Measurements from ENCODE around the gene CNBP. TPM values are rescaled to one million over a fixed set of nuclear protein-coding genes. Genes with fewer than 3 reads are reported as not detected.
A peak's percentile ranks its signal among the peaks of the same experiment; 100 is the strongest.

The CNBP gene
- total and polyA plus RNA-seq, 9 of the 15 experiments (the other 6 are each of a cell fraction or from before 2014, with no cell fraction given), result 284 to 717 (median 412) TPM

- no peaks in the 10 kb centered on the region for H3K9me3 ChIP-seq (replicated peaks; ENCODE audit: control insufficient read depth, insufficient read depth, low read depth, low read length)
- H3K9ac ChIP-seq (ENCODE audit: insufficient read depth in 1 of 2, low read depth in 2 of 2, low read length in 2 of 2), result no peak overlapping the region
- CTCF ChIA-PET (ENCODE audit: low intra/inter-chr PET ratio), result interaction anchor here (0.6 kb wide), 1 partner anchor 261 kb away, joined by 4 read pairs; no protein-coding TSS in a partner anchor
- in situ Hi-C loops (cut with MboI) (no loop called here), intact Hi-C loops (cut with micrococcal nuclease) (no loop called here)
- H3K9me1 ChIP-seq (ENCODE audit: control insufficient read depth, insufficient read depth, low read length), result no peaks in the 10 kb centered on the region
- POLR2A ChIA-PET, result interaction anchor here (0.6 to 1.7 kb wide), 5 partner anchors 8 to 729 kb away, joined by 3 to 5 read pairs (median 3); partner anchors contain the start of gene COPG1
- peak; percentile 67 for ATAC-seq
- DNase-seq (ENCODE audit: extremely low read depth in 1 of 4, low spot score in 3 of 4), result peak in 3 of 4 experiments; percentile 25 to 71 (median 41)
- FAIRE-seq, result peak; percentile 77
- H3K4me1 ChIP-seq (replicated peaks in 1 of 2; ENCODE audit: control insufficient read depth in 2 of 2, insufficient read depth in 2 of 2, low read length in 2 of 2), result peaks cover 32 to 42% of the 10 kb centered on the region in 2 experiments
- H3K27me3 ChIP-seq (ENCODE audit: control insufficient read depth in 2 of 2, insufficient read depth in 2 of 2, low read length in 2 of 2), result no peaks in the 10 kb centered on the region
- no TSS peak for BruUV-seq (replicated peaks)
- H2AFZ ChIP-seq (ENCODE audit: low read depth, low read length), result peak overlapping the region; percentile 94
- no peaks in the 10 kb centered on the region for H3K36me3 ChIP-seq (ENCODE audit: control insufficient read depth, insufficient read depth, low read length)
- no peak overlapping the region for H3K4me2 ChIP-seq (ENCODE audit: insufficient read depth, low read length)
- no peaks in the 10 kb centered on the region for H3K79me2 ChIP-seq (ENCODE audit: control insufficient read depth, insufficient read depth, low read length)
- H4K20me1 ChIP-seq (replicated peaks; ENCODE audit: control insufficient read depth, insufficient read depth, low read length), result no peaks in the 10 kb centered on the region
- no peak overlapping the region for H3K4me3 ChIP-seq
- 7% methylated on average over 7 of the region's 7 CpGs for WGBS (ENCODE audit: insufficient coverage, low coverage, missing lambda C conversion rate)
- peak overlapping the region; percentile 66; the same call in 2 of the 3 replicates for H3K27ac ChIP-seq (ENCODE audit: extremely low read depth, low read depth, low read length)
- TF ChIP-seq EP400 (IDR thresholded peaks at IDR 0.05) (peak; percentile 27; the same call in 1 of the 2 replicates), ZNF79 (CRISPR knock-in tag; IDR thresholded peaks at IDR 0.05; ENCODE audit: low read depth) (0 out of 2 replicates have a peak, but pooled peaks have one; percentile 5), VEZF1 (CRISPR knock-in tag; IDR thresholded peaks at IDR 0.05) (peak; percentile 25; the same call in 1 of the 2 replicates), MYC (IDR thresholded peaks at IDR 0.05; ENCODE audit: low read depth, low read length) (0 out of 2 replicates have a peak, but pooled peaks have one; percentile 7), MYC (CRISPR knock-in tag; IDR thresholded peaks at IDR 0.05; ENCODE audit: borderline replicate concordance, low read depth) (no peak), HDAC2 (IDR thresholded peaks at IDR 0.05) (0 out of 2 replicates have a peak, but pooled peaks have one; percentile 19), PCBP1 (IDR thresholded peaks at IDR 0.05; ENCODE audit: low read depth, low read length, poor library complexity, severe bottlenecking) (no peak), MEF2D (tag; conservative IDR thresholded peaks at IDR 0.05; ENCODE audit: low read depth) (0 out of 2 replicates have a peak, but pooled peaks have one; percentile 39), WHSC1 (IDR thresholded peaks at IDR 0.05; ENCODE audit: low read length) (no peak), SIN3A (IDR thresholded peaks at IDR 0.05; ENCODE audit: borderline replicate concordance in 2 of 2, control insufficient read depth in 1 of 2, low read depth in 2 of 2, low read length in 2 of 2) (no peak), ESRRA (IDR thresholded peaks at IDR 0.05; ENCODE audit: borderline replicate concordance, low read depth) (peak; percentile 54; the same call in 1 of the 2 replicates), NONO (IDR thresholded peaks at IDR 0.05; ENCODE audit: low read depth in 2 of 2, low read length in 1 of 2) (no peak), SREBF1 (IDR thresholded peaks at IDR 0.05; ENCODE audit: borderline replicate concordance, low read depth, low read length) (no peak), ZMIZ1 (IDR thresholded peaks at IDR 0.05; ENCODE audit: low read depth in 2 of 2, low read length in 2 of 2) (no peak)
Observed at GRCh38 chr3:129230311-129231019, 46.8 kb upstream of the CNBP start.

Measured in K562 (cell line).